ENCODE results near the gene KCNG2. TPM values are rescaled to one million over a fixed set of nuclear protein-coding genes. Genes with fewer than 3 reads are reported as not detected.
A peak's percentile ranks its signal among the peaks of the same experiment; 100 is the strongest.
"Not testable (repeated sequence)": the region's sequence is repeated elsewhere in the genome, so short reads cannot be mapped to it uniquely, and the experiment has no call there.

Gene KCNG2
- total RNA-seq, 8 experiments from 2014 or later: 0.16 to 0.76 (median 0.19) TPM; not detected in 2

- in situ Hi-C loops (cut with MboI; ENCODE audit: low pct_unique_long_range_greater_than_20kb in 2 of 9, low sequenced_read_pairs in 9 of 9, unreplicated experiment in 9 of 9): no loop called here
- Histone ChIP-seq H3K27ac (no peak overlapping the region), H3K4me1 (replicated peaks in 1 of 2) (peaks cover 0 to 9% of the 10 kb centered on the region in 2 donors), H3K4me3 (no peak overlapping the region)
- 36 to 94% (median 77%) methylated on average over 2 to 12 of the region's 34 CpGs; no CpG with 5 or more reads in 2 of the 10 experiments for WGBS, 10 experiments
- peak in 3 of 8 experiments; percentile 31 to 43 (median 35) for ATAC-seq (replicated peaks in 6 of 8)
Measured at GRCh38 chr18:79873449-79874110, 75.8 kb downstream of the KCNG2 start.

DNA sequence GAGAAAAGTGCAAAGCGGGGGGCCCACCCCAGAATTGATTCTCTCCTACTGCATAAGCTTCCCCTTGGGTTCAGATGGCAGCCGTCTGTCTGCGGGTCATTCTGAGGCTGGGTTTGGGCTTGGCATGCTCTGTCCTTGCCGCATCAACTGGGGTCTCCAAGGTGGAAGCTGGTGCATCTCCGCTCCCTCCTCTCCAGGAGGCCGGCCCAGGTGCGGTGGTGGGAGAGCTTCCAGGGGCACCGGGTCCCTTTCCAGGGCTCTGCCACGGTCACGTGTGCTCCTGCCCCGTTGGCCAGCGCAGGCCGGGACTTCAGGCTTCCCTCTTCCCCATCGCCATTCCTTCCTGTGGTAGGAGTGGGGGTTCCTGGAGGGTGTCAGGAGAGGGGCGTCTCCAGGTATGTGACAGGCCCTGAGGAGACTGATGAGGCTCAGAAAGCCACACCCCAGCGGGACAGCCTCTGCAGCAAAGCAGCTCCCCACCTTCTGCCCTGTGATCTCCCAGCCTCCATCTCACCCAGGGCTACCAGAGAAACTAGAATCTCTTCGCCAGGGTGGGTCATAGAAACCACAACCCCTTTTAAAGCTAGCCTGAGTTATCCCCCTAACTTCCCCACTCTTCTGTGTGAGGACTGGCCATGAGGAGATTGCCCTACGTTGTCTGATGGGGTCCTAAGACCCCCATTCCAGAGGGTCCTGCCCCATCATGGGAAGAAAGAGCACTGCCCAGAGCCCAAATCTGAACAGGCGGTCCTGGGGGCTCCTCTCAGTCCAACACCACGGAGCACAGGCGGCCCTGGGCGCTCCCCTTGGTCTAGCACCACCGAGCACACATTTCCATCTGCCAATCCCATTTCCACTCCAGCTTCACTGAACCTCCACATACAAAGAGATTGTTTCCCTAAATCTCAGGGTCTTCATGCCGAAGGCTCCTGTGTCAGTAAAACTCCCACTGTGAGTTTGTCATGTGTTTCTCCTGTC lies 77.1 kb downstream of the KCNG2 start:
- no peak overlapping the region for H3K27ac ChIP-seq
- 20 to 100% (median 60%) methylated on average over 1 to 8 of the region's 24 CpGs; no CpG with 5 or more reads in 3 of the 10 experiments for WGBS, 10 experiments
- no peak for ATAC-seq (replicated peaks in 6 of 8)
- H3K4me3 ChIP-seq: no peak overlapping the region
- H3K4me1 ChIP-seq (replicated peaks in 1 of 2): peaks cover 0 to 9% of the 10 kb centered on the region in 2 donors
- in situ Hi-C loops (cut with MboI; ENCODE audit: low pct_unique_long_range_greater_than_20kb in 2 of 9, low sequenced_read_pairs in 9 of 9, unreplicated experiment in 9 of 9): no loop called here

- H3K4me1 ChIP-seq (replicated peaks in 1 of 2): peaks cover 0 to 9% of the 10 kb centered on the region in 2 donors
- 80 to 100% (median 100%) methylated on average over 2 of the region's 15 CpGs; no CpG with 5 or more reads in 7 of the 10 experiments for WGBS, 10 experiments
- in situ Hi-C loops (cut with MboI; ENCODE audit: low pct_unique_long_range_greater_than_20kb in 2 of 9, low sequenced_read_pairs in 9 of 9, unreplicated experiment in 9 of 9): no loop called here
- H3K27ac ChIP-seq: no peak overlapping the region
- H3K4me3 ChIP-seq: no peak overlapping the region
- ATAC-seq (replicated peaks in 6 of 8): no peak
Measured at GRCh38 chr18:79875531-79875919, 77.8 kb downstream of the KCNG2 start.

DNA sequence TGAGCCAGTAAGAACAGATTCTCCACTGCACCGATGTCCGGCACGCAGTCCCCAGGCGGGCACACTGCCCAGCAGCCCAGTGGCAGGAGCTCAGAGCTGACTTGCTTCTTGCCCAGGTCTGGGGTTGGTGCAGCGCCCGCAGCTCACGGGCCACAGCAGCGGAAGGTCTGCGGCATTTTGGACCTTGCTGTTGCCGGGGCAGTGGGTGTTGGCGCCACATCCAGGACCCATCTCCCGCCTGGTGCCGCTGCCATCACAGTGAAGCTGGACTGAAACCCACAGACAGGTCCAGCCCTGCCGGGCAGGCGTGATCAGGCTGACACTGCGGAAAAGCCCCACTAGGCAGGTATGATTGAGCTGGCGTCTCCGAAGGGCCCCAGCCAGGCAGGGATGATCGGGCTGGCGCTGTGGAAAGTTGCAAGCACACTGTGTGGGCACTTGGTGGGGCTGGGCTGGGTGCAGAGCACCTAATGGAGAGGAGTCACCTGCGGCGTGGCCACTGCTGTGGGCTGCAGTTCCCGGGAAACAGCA lies 78.3 kb downstream of the KCNG2 start:
- in situ Hi-C loops (cut with MboI; ENCODE audit: low pct_unique_long_range_greater_than_20kb in 2 of 9, low sequenced_read_pairs in 9 of 9, unreplicated experiment in 9 of 9): no loop called here
- 69 to 100% (median 96%) methylated on average over 1 to 7 of the region's 23 CpGs; no CpG with 5 or more reads in 4 of the 10 experiments for WGBS, 10 experiments

GRCh38 chr18:79876497-79876896 lies 78.8 kb downstream of the KCNG2 start:
- no peak for ATAC-seq (replicated peaks in 6 of 8)
- in situ Hi-C loops (cut with MboI; ENCODE audit: low pct_unique_long_range_greater_than_20kb in 2 of 9, low sequenced_read_pairs in 9 of 9, unreplicated experiment in 9 of 9): no loop called here
- H3K4me1 ChIP-seq (replicated peaks in 1 of 2): peaks cover 0 to 9% of the 10 kb centered on the region in 2 donors

More for the DNA sequence above, 78.3 kb downstream of the KCNG2 start:
- no peak overlapping the region for H3K27ac ChIP-seq
- no peak for ATAC-seq (replicated peaks in 6 of 8)
- H3K4me1 ChIP-seq (replicated peaks in 1 of 2): peaks cover 0 to 9% of the 10 kb centered on the region in 2 donors
- no peak overlapping the region for H3K4me3 ChIP-seq

GRCh38 chr18:79877163-79878091 lies 79.7 kb downstream of the KCNG2 start:
- in situ Hi-C loops (cut with MboI; ENCODE audit: low pct_unique_long_range_greater_than_20kb in 2 of 9, low sequenced_read_pairs in 9 of 9, unreplicated experiment in 9 of 9): no loop called here
- Histone ChIP-seq H3K4me3 (no peak overlapping the region), H3K27ac (no peak overlapping the region), H3K4me1 (replicated peaks in 1 of 2) (peaks cover 0 to 9% of the 10 kb centered on the region in 2 donors)
- 0 to 66% (median 33%) methylated on average over 1 to 20 of the region's 38 CpGs; no CpG with 5 or more reads in 2 of the 10 experiments for WGBS, 10 experiments
- ATAC-seq (replicated peaks in 6 of 8): peak in 2 of 8 experiments; percentile 42 to 56

More at GRCh38 chr18:79876497-79876896, 78.8 kb downstream of the KCNG2 start:
- Histone ChIP-seq H3K27ac (no peak overlapping the region), H3K4me3 (no peak overlapping the region)
- 20 to 48% (median 40%) methylated on average over 1 to 5 of the region's 16 CpGs; no CpG with 5 or more reads in 7 of the 10 experiments for WGBS, 10 experiments

GRCh38 chr18:79878246-79878645 lies 80.5 kb downstream of the KCNG2 start:
- 20 to 100% (median 95%) methylated on average over 1 to 7 of the region's 25 CpGs; no CpG with 5 or more reads in 4 of the 10 experiments for WGBS, 10 experiments
- in situ Hi-C loops (cut with MboI; ENCODE audit: low pct_unique_long_range_greater_than_20kb in 2 of 9, low sequenced_read_pairs in 9 of 9, unreplicated experiment in 9 of 9); ATAC-seq (replicated peaks in 6 of 8); H3K4me1 ChIP-seq (replicated peaks in 1 of 2); H3K4me3 ChIP-seq; H3K27ac ChIP-seq: not testable (repeated sequence)

DNA sequence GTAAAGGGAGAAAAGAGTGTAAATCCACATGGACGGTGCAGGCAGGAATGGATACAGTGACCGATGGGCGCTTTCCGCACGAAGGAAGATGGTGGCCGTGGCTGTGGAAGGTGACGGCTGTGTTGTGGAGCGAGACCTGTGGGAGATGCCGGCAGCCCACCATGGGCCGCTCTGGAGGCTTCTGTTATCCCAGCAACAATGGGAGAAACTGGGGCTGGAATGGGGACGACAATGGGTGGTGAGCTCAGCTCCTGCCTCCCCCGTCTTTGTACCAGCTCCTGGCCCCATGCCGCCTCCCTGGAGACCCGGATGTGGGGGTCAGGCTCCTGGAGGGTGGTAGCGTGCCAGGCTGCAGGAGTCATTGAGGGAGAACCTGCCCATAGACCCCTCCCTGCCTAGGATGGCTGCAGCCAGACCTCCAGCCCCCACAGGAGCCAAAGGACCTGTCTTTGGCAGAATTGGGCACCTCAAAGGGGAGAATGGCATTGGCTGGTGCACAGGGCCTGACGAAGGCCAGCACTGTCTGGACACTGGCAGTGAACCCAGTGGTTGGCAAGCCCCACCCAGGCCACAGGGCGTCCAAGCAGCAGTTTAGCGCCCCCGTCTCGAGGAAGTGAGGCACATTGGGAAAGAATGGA lies 81.1 kb downstream of the KCNG2 start:
- no peak overlapping the region for H3K27ac ChIP-seq
- no peak overlapping the region for H3K4me3 ChIP-seq
- no peaks in the 10 kb centered on the region for H3K4me1 ChIP-seq (replicated peaks in 1 of 2)
- no peak for ATAC-seq (replicated peaks in 6 of 8)
- 38 to 93% (median 86%) methylated on average over 1 to 15 of the region's 20 CpGs; no CpG with 5 or more reads in 2 of the 10 experiments for WGBS, 10 experiments
- in situ Hi-C loops (cut with MboI; ENCODE audit: low pct_unique_long_range_greater_than_20kb in 2 of 9, low sequenced_read_pairs in 9 of 9, unreplicated experiment in 9 of 9): no loop called here

GRCh38 chr18:79879566-79879965 lies 81.8 kb downstream of the KCNG2 start:
- in situ Hi-C loops (cut with MboI; ENCODE audit: low pct_unique_long_range_greater_than_20kb in 2 of 9, low sequenced_read_pairs in 9 of 9, unreplicated experiment in 9 of 9): no loop called here
- Histone ChIP-seq H3K4me1 (replicated peaks in 1 of 2) (no peaks in the 10 kb centered on the region), H3K27ac (no peak overlapping the region), H3K4me3 (no peak overlapping the region)
- WGBS, 10 experiments: 46 to 100% (median 85%) methylated on average over 2 to 12 of the region's 12 CpGs; no CpG with 5 or more reads in 1 of the 10 experiments
- ATAC-seq (replicated peaks in 6 of 8): no peak

DNA sequence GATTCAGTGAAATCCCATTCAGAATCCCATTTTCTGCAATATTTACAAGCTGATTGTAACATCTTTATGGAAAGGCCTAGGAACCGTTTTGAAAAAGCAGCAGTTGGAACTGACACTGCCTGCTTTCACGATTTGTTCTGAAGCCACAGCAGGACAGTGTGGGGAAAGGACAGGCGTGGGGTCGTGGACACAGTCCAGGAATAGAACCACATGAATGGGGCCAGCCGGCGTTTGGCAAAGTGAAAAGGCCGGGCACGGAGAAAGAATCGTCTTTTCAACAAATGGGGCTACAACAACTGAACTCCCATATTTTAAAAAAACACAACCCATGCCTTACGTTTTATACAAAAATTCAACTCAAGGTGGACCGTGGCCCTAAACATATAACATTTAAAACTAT lies 84.0 kb downstream of the KCNG2 start:
- ATAC-seq (replicated peaks in 6 of 8): no peak
- Histone ChIP-seq H3K27ac (no peak overlapping the region), H3K4me1 (replicated peaks in 1 of 2) (no peaks in the 10 kb centered on the region), H3K4me3 (no peak overlapping the region)
- in situ Hi-C loops (cut with MboI; ENCODE audit: low pct_unique_long_range_greater_than_20kb in 2 of 9, low sequenced_read_pairs in 9 of 9, unreplicated experiment in 9 of 9): no loop called here
- WGBS, 10 experiments: 20 to 88% (median 65%) methylated on average over 2 to 11 of the region's 11 CpGs; no CpG with 5 or more reads in 1 of the 10 experiments

GRCh38 chr18:79882522-79883241 lies 84.9 kb downstream of the KCNG2 start:
- Histone ChIP-seq H3K27ac (no peak overlapping the region), H3K4me3 (no peak overlapping the region), H3K4me1 (replicated peaks in 1 of 2) (no peaks in the 10 kb centered on the region)
- in situ Hi-C loops (cut with MboI; ENCODE audit: low pct_unique_long_range_greater_than_20kb in 2 of 9, low sequenced_read_pairs in 9 of 9, unreplicated experiment in 9 of 9): no loop called here
- no peak for ATAC-seq (replicated peaks in 6 of 8)
- WGBS, 10 experiments: 90 to 100% (median 97%) methylated on average over 2 to 28 of the region's 68 CpGs; no CpG with 5 or more reads in 2 of the 10 experiments
